ENCODE results near the gene GLB1L. TPM values are rescaled to one million over a fixed set of nuclear protein-coding genes. Genes with fewer than 3 reads are reported as not detected.
"Not testable (repeated sequence)": the region's sequence is repeated elsewhere in the genome, so short reads cannot be mapped to it uniquely, and the experiment has no call there.

Gene GLB1L
- total RNA-seq, 6 donors from 2014 or later, result 4.1 to 19.5 (median 11.9) TPM

DNA sequence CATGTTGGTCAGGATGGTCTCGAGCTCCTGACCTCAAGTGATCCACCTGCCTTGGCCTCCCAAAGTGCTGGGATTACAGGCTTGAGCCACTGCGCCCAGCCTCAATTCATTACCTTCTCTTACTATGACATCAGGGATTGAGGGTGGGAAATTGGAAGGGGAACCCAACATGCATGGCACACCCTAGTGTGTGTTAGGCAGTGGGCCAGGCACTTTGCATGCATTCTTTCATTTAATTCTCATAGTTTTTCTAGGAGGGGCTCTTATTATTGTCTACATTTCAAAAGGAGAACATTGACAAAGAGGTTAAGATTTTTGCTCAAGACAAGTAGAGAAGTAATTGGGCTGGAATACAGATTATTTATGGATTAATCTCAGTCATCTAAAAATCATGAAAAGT, 23.1 kb upstream of the GLB1L start:
- Histone ChIP-seq H3K36me3 (no peaks in the 10 kb centered on the region), H3K27me3 (no peaks in the 10 kb centered on the region), H3K9me3 (no peaks in the 10 kb centered on the region), H3K4me1 (no peaks in the 10 kb centered on the region), H3K4me3 (no peak overlapping the region), H3K27ac (no peak overlapping the region)
- WGBS, 2 donors, result 89 to 100% methylated on average over 2 of the region's 2 CpGs
- no peak for TF ChIP-seq POLR2AphosphoS5 (IDR thresholded peaks at IDR 0.05)
- DNase-seq (no peak), ATAC-seq (ENCODE audit: low FRiP score in 2 of 2) (no peak)

DNA sequence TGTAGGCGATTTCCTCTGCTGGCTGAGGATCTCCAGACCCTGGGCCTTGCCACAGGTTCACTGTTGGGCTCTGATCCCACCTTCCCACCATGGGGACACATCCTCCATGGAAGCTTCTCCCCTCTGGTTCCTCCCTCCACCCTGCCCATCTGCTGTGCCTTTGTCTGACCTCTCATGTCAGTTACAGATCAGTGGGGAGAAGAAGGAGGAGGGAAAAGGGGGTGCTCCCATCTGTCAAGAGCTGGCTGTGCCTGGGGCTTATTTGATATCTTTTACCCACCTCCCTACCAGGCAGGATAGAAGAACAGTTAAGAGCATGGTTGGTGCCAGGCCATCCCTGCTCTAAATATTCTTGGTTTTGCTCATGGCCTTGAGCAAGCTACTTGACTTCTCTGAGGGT, 21.6 kb upstream of the GLB1L start:
- no peaks in the 10 kb centered on the region for H3K27me3 ChIP-seq
- no peak overlapping the region for H3K27ac ChIP-seq
- 92 to 100% methylated on average over 1 of the region's 1 CpG for WGBS, 2 donors
- H3K4me3 ChIP-seq, result no peak overlapping the region
- TF ChIP-seq POLR2AphosphoS5 (IDR thresholded peaks at IDR 0.05) (no peak), POLR2A (IDR thresholded peaks at IDR 0.05) (no peak), EP300 (IDR thresholded peaks at IDR 0.05) (no peak)
- TF ChIP-seq, protein P1, sequence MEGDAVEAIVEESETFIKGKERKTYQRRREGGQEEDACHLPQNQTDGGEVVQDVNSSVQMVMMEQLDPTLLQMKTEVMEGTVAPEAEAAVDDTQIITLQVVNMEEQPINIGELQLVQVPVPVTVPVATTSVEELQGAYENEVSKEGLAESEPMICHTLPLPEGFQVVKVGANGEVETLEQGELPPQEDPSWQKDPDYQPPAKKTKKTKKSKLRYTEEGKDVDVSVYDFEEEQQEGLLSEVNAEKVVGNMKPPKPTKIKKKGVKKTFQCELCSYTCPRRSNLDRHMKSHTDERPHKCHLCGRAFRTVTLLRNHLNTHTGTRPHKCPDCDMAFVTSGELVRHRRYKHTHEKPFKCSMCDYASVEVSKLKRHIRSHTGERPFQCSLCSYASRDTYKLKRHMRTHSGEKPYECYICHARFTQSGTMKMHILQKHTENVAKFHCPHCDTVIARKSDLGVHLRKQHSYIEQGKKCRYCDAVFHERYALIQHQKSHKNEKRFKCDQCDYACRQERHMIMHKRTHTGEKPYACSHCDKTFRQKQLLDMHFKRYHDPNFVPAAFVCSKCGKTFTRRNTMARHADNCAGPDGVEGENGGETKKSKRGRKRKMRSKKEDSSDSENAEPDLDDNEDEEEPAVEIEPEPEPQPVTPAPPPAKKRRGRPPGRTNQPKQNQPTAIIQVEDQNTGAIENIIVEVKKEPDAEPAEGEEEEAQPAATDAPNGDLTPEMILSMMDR (IDR thresholded peaks at IDR 0.05), result no peak
- DNase-seq (no peak), ATAC-seq (ENCODE audit: low FRiP score in 2 of 2) (no peak)
- no peaks in the 10 kb centered on the region for H3K36me3 ChIP-seq
- no peaks in the 10 kb centered on the region for H3K9me3 ChIP-seq
- no peaks in the 10 kb centered on the region for H3K4me1 ChIP-seq

DNA sequence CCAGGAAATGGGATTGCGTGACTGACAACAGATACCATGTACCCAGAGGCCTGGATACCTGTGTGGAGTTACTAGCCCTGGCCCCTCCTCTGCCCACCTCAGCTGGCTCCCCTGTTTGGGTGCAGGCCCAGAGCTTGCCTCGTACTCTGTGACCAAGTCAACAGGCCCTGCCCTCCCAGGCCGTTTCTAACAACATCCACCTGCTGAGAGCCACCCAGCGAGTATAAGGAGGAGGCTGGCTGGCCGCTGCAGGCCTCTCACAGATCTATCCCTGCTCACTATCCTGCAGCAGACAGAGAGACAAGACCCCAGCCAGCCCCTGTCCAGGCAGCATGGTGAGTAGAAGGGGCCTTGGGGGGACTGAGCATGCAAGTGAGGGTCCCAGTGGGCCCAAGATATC, 21.0 kb upstream of the GLB1L start:
- H3K27ac ChIP-seq, result no peak overlapping the region
- ATAC-seq (ENCODE audit: low FRiP score in 2 of 2) (no peak), DNase-seq (no peak)
- H3K27me3 ChIP-seq, result no peaks in the 10 kb centered on the region
- H3K9me3 ChIP-seq, result no peaks in the 10 kb centered on the region
- H3K4me1 ChIP-seq, result no peaks in the 10 kb centered on the region
- no peaks in the 10 kb centered on the region for H3K36me3 ChIP-seq
- 100% methylated on average over 3 of the region's 5 CpGs; no CpG with 5 or more reads in 1 of the 2 donors for WGBS, 2 donors
- no peak overlapping the region for H3K4me3 ChIP-seq
- TF ChIP-seq, protein P1 (IDR thresholded peaks at IDR 0.05), result no peak
- TF ChIP-seq POLR2AphosphoS5 (IDR thresholded peaks at IDR 0.05), result peak in 1 of 2 donors; percentile 13
- TF ChIP-seq EP300 (IDR thresholded peaks at IDR 0.05), result no peak
- TF ChIP-seq POLR2A (IDR thresholded peaks at IDR 0.05), result peak in 1 of 4 donors; percentile 15

DNA sequence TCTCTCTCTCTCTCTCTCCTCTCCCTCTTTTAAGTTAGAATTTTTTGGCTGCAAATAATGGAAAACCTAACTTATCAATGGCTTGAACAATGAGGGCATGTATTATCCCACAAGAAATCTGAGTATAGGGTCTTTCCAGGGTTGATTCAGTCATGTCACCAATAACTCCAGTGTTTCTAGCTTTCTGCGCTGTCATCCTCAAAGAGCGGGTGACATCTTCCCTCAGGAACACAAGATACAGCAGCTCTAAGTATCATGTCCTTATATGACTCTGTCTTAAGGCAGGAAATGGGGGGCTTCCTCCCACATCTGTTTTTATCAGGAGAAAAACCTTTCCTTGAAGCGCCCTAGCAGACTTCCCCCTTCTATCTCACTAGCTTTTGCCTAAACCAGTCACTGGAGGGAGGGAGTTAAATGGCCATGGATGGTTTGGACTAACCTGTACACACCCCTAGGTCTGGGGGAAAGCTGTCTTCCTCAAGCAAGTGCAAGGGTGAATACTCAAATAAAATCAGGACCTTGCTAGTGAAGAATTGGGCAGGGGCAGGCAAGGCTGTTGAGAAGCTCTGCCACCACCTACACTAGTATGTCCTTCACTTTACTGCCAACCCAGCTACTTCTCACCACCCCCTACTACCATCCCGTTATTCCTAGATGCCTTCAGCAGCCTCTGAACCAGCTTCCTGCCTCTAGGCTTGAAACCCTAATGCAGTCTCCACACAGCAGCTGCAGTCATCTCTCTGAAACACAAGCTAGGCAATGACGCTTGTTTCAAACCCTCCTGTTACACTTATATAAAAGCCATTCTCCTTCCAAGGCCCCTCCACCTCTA, 16.0 kb upstream of the GLB1L start:
- no peaks in the 10 kb centered on the region for H3K27me3 ChIP-seq
- 58 to 65% methylated on average over 5 of the region's 5 CpGs for WGBS, 2 donors
- ATAC-seq (ENCODE audit: low FRiP score in 2 of 2) (no peak), DNase-seq (no peak)
- TF ChIP-seq EP300 (IDR thresholded peaks at IDR 0.05) (no peak), POLR2AphosphoS5 (IDR thresholded peaks at IDR 0.05) (no peak), POLR2A (IDR thresholded peaks at IDR 0.05) (no peak)
- TF ChIP-seq, protein P1 (IDR thresholded peaks at IDR 0.05), result no peak
- H3K27ac ChIP-seq, result no peak overlapping the region
- no peaks in the 10 kb centered on the region for H3K36me3 ChIP-seq
- H3K9me3 ChIP-seq, result no peaks in the 10 kb centered on the region
- H3K4me3 ChIP-seq, result no peak overlapping the region
- H3K4me1 ChIP-seq, result no peaks in the 10 kb centered on the region

DNA sequence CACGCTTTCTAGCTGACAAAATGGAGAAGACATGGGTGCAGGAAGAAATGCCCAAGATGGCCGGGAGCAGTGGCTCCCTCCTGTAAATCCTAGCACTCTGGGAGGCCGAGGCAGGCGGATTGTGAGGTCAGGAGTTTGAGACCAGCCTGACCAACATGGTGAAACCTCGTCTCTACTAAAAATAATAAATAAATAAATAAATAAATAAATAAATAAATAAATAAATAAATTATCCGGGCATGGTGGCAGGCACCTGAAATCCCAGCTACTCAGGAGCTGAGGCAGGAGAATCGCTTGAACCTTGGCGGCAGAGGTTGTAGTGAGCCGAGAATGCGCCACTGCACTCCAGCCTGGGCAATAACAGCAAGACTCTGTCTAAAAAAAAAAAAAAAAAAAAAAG, 13.7 kb upstream of the GLB1L start:
- not testable (repeated sequence) for H3K36me3 ChIP-seq; H3K27me3 ChIP-seq; H3K4me3 ChIP-seq; DNase-seq; H3K27ac ChIP-seq; H3K9me3 ChIP-seq; ATAC-seq (ENCODE audit: low FRiP score in 2 of 2)
- WGBS, 2 donors, result 83% methylated on average over 10 of the region's 10 CpGs
- peaks cover 9 to 13% (median 12%) of the 10 kb centered on the region in 4 donors for H3K4me1 ChIP-seq
